ENCODE measurements around the gene HNRNPUL1. TPM values are rescaled to one million over a fixed set of nuclear protein-coding genes. Genes with fewer than 3 reads are reported as not detected.

The HNRNPUL1 gene
- total RNA-seq, 1 donor from 2014 or later = 154 TPM

DNA sequence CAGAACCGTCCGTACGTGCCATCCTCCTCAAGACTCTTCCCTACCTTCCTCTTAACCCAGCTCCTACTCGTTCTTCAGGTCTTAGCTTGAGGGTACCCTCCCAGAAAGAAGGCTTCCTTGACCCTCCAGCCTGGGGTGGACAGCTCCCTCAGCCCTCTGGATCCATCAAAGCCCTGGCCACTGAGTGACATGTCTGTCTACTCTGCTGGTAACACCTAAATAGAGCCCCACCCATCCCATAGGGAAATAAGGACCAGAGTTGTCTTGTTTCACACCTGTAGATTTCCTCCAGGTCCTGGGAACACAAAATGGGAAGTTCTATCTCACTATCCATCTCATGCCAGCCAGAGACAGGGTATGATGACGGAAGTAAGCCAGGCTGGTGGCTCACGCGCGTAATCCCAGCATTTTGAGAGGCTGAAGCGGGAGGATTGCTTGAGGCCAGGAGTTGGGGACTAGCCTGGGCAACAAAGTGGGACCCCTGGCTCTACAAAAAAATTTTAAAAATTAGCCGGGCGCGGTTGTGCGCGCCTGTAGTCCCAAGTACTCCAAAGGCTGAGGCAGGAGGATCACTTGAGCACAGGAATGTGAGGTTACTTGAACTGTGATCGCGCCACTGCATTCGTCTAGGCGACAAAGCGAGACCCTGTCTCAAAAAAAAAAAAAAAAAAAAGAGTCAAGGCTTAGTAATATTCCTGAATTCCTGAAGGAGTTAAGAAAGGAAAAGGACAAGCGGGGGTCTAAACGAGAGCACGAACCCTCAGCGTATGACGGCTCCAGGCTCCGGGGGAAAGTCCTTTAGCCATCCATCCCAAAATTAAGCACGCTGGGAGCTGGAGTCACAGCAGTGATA is 45.2 kb downstream of the HNRNPUL1 start:
- peak overlapping the region; percentile 70 for H3K4me3 ChIP-seq (ENCODE audit: low read depth, low read length)
- no peak for DNase-seq (ENCODE audit: low read depth)
- TF ChIP-seq CTCF (conservative IDR thresholded peaks at IDR 0.05; ENCODE audit: low read depth, low read length) = no peak

DNA sequence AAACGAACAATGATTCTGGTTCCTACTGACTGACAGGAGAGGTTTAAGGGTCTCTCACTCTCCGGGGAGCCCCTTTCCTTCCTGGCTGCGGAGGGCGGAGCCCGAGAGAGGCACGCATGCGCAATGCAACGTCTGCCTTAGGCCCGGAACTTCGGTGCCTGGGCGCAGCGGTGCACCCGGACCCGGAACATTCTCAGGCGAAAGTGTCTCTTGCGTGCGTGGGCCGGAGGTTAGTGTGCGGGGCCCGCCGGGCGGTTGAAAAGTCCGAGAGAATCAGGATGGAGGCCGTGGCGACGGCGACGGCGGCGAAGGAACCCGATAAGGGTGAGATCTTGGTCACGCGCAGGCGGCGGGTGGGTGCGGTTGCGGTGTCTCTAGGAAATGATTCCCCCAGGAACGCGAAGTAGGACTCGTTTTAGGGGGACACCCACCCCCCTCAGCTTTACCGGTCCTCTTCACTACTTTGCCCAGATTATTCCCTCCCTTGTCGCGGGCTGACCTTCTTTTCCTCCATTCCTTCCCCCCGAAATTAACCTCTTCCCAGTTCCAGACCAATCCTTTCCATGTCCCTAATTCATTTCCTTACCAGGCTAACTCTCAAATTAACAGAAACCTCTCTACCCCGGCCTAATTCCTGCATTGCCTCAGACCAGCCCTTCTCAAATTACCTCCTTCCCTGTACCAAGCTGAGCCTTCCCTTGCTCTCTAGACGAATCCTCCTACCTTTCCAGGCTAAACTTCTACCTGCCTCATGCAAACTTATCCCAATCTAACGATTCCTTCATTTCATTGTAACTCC is 46.1 kb downstream of the HNRNPUL1 start, which contains the start of gene CCDC97:
CCDC97 (plus strand) TSS at position 140 of the 799 bp plus-strand sequence; CDS start at position 279, 139 bp downstream.
- no peak for TF ChIP-seq CTCF (conservative IDR thresholded peaks at IDR 0.05; ENCODE audit: low read depth, low read length)
- peak; percentile 36 for DNase-seq (ENCODE audit: low read depth)
- H3K4me3 ChIP-seq (ENCODE audit: low read depth, low read length) = peak within 1 kb of the TSS; percentile 70

DNA sequence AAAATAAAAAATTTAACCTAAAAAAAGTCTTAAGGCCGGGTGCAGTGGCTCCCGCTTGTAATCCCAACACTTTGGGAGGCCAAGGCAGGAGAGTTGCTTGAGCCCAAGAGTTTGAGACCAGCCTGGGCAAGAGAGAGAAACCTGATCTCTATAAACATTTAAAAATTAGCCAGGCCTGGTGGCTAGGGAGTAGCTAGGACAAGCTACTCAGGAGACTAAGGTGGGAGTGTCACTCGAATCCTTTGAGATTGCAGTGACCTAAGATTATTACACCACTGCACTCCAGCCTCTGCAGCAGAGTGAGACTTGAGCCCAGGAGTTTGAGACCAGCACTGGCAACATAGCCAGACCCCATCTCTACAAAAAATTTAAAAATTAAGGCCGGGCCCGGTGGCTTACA is 46.9 kb downstream of the HNRNPUL1 start:
- no peak for DNase-seq (ENCODE audit: low read depth)
- no peak for TF ChIP-seq CTCF (conservative IDR thresholded peaks at IDR 0.05; ENCODE audit: low read depth, low read length)

DNA sequence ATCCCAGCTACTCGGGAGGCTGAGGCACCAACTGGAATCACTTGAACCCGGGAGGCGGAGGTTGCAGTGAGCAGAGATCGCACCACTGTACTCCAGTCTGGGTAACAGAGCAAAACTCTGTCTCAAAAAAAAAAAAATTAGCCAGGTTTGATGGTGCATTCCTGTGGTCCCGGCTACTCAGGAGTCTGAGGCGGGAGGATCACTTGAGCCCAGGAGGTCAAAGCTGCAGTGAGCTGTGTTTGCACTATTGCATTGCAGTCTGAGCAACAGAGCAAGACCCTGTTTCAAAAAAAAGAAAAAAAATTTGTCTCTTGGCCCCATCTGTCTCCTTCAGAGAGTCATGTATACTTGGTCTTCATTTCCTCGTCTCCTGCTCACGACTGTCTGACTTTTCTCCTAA is 47.4 kb downstream of the HNRNPUL1 start:
- TF ChIP-seq CTCF (conservative IDR thresholded peaks at IDR 0.05; ENCODE audit: low read depth, low read length) = no peak
- H3K4me3 ChIP-seq (ENCODE audit: low read depth, low read length) = peak overlapping the region; percentile 70

More for the DNA sequence above, 46.9 kb downstream of the HNRNPUL1 start:
- H3K4me3 ChIP-seq (ENCODE audit: low read depth, low read length) = peak overlapping the region; percentile 70

GRCh38 chr19:41316306-41316920 is 52.2 kb downstream of the HNRNPUL1 start:
- no peak for TF ChIP-seq CTCF (conservative IDR thresholded peaks at IDR 0.05; ENCODE audit: low read depth, low read length)
- H3K4me3 ChIP-seq (ENCODE audit: low read depth, low read length) = no peak overlapping the region
- DNase-seq (ENCODE audit: low read depth) = no peak

More for the DNA sequence above, 47.4 kb downstream of the HNRNPUL1 start:
- no peak for DNase-seq (ENCODE audit: low read depth)

DNA sequence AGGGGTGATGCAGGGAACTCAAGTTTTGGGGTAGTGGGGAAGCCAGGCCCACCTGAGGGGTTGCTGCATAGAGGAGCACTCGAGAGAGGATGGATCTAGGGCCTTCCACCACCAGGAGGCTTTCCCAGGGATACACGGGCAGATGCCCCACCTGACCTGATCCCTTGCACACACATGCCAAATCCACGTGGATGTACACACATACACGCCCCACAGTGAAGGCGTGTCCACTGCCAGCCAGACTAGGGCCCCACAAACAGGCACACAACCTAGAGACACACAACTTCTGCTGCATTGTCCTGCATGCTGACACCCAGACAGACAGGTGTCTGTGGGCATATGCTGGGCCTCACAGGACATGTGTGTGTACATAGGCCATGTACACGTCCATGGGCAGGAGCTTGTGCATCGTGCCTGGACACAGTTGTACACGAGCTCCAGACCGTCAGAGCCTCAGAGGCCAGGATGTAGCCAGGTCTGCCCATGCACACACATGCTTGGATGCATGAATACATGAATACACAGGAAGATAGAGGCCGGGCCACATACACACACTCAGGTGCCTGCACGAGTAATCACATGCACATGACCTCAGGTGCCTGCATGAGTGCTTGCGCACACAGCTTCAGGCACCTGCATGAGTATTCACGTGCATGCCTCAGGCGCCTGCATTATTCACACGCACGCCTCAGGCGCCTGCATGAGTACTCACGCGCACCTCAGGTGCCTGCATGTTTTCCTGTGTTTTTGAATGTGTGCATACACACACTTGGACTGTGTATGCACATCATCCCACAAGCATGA is 54.7 kb downstream of the HNRNPUL1 start:
- no peak overlapping the region for H3K4me3 ChIP-seq (ENCODE audit: low read depth, low read length)
- no peak for TF ChIP-seq CTCF (conservative IDR thresholded peaks at IDR 0.05; ENCODE audit: low read depth, low read length)
- no peak for DNase-seq (ENCODE audit: low read depth)

All from epithelial cell of proximal tubule (primary cell).